Measurements from ENCODE around the gene IVD.
A peak's percentile ranks its signal among the peaks of the same experiment; 100 is the strongest.

The IVD gene

GRCh38 chr15:40405501-40406381, at the start of gene IVD:
IVD (plus strand) TSS chr15:40405795; CDS start chr15:40405828, 33 bp downstream.
- Histone ChIP-seq H3K36me3 (ENCODE audit: insufficient read depth, low read length) (peaks cover 24% of the 10 kb centered on the region), H3K4me3 (peak within 1 kb of the TSS; percentile 97), H3K9me3 (ENCODE audit: low read depth, low read length) (no peaks in the 10 kb centered on the region), H3K27ac (peak within 1 kb of the TSS; percentile 46; the same call in 1 of the 2 replicates), H3K9ac (ENCODE audit: insufficient read length) (peak within 1 kb of the TSS; percentile 89)
- TF ChIP-seq EZH2 (IDR thresholded peaks at IDR 0.05) = no peak
- peak; percentile 86 for TF ChIP-seq POLR2AphosphoS5 (IDR thresholded peaks at IDR 0.05; ENCODE audit: borderline replicate concordance, low read depth, low read length)
- DNase-seq (ENCODE audit: low read depth, low spot score) = no peak

GRCh38 chr15:40355976-40356585, 49.5 kb upstream of the IVD start:
- no peaks in the 10 kb centered on the region for H3K36me3 ChIP-seq (ENCODE audit: insufficient read depth, low read length)
- H3K9me3 ChIP-seq (ENCODE audit: low read depth, low read length) = no peaks in the 10 kb centered on the region
- TF ChIP-seq POLR2AphosphoS5 (IDR thresholded peaks at IDR 0.05; ENCODE audit: borderline replicate concordance, low read depth, low read length) = no peak
- TF ChIP-seq EZH2 (IDR thresholded peaks at IDR 0.05) = no peak
- no peak for TF ChIP-seq FOXP2 (optimal IDR thresholded peaks at IDR 0.05; ENCODE audit: control extremely low read depth, extremely low read length, insufficient read depth)
- DNase-seq (ENCODE audit: low read depth, low spot score) = no peak
- H3K27ac ChIP-seq = no peak overlapping the region
- H3K9ac ChIP-seq (ENCODE audit: insufficient read length) = no peak overlapping the region
- no peak overlapping the region for H3K4me3 ChIP-seq

- H3K9me3 ChIP-seq (ENCODE audit: low read depth, low read length) = no peaks in the 10 kb centered on the region
- DNase-seq (ENCODE audit: low read depth, low spot score) = no peak
- H3K36me3 ChIP-seq (ENCODE audit: insufficient read depth, low read length) = no peaks in the 10 kb centered on the region
- H3K27ac ChIP-seq = no peak overlapping the region
- H3K9ac ChIP-seq (ENCODE audit: insufficient read length) = no peak overlapping the region
- peak overlapping the region; percentile 85 for H3K4me3 ChIP-seq
- TF ChIP-seq FOXP2 (optimal IDR thresholded peaks at IDR 0.05; ENCODE audit: control extremely low read depth, extremely low read length, insufficient read depth) (no peak), POLR2AphosphoS5 (IDR thresholded peaks at IDR 0.05; ENCODE audit: borderline replicate concordance, low read depth, low read length) (no peak), EZH2 (IDR thresholded peaks at IDR 0.05) (no peak)
These were observed 48.3 kb upstream of the IVD start for GRCh38 chr15:40357246-40357645.

GRCh38 chr15:40357723-40358470, 47.7 kb upstream of the IVD start, which contains the start of gene DISP2:
DISP2 (plus strand) TSS chr15:40358219; CDS start chr15:40358322, 103 bp downstream.
- no peak within 1 kb of the TSS for H3K9ac ChIP-seq (ENCODE audit: insufficient read length)
- TF ChIP-seq POLR2AphosphoS5 (IDR thresholded peaks at IDR 0.05; ENCODE audit: borderline replicate concordance, low read depth, low read length) = peak; percentile 34; the same call in 1 of the 2 replicates
- no peak for TF ChIP-seq FOXP2 (optimal IDR thresholded peaks at IDR 0.05; ENCODE audit: control extremely low read depth, extremely low read length, insufficient read depth)
- DNase-seq (ENCODE audit: low read depth, low spot score) = no peak
- H3K27ac ChIP-seq = no peak within 1 kb of the TSS
- no peaks in the 10 kb centered on the region for H3K36me3 ChIP-seq (ENCODE audit: insufficient read depth, low read length)
- peak within 1 kb of the TSS; percentile 85 for H3K4me3 ChIP-seq
- no peaks in the 10 kb centered on the region for H3K9me3 ChIP-seq (ENCODE audit: low read depth, low read length)

GRCh38 chr15:40358471-40359353, 46.9 kb upstream of the IVD start:
- Histone ChIP-seq H3K9ac (ENCODE audit: insufficient read length) (no peak overlapping the region), H3K36me3 (ENCODE audit: insufficient read depth, low read length) (no peaks in the 10 kb centered on the region), H3K4me3 (peak overlapping the region; percentile 85), H3K9me3 (ENCODE audit: low read depth, low read length) (no peaks in the 10 kb centered on the region), H3K27ac (no peak overlapping the region)
- no peak for DNase-seq (ENCODE audit: low read depth, low spot score)
- TF ChIP-seq POLR2AphosphoS5 (IDR thresholded peaks at IDR 0.05; ENCODE audit: borderline replicate concordance, low read depth, low read length) (no peak), EZH2 (IDR thresholded peaks at IDR 0.05) (no peak), FOXP2 (optimal IDR thresholded peaks at IDR 0.05; ENCODE audit: control extremely low read depth, extremely low read length, insufficient read depth) (no peak)

- no peak overlapping the region for H3K27ac ChIP-seq
- H3K4me3 ChIP-seq = no peak overlapping the region
- H3K9ac ChIP-seq (ENCODE audit: insufficient read length) = no peak overlapping the region
- TF ChIP-seq POLR2AphosphoS5 (IDR thresholded peaks at IDR 0.05; ENCODE audit: borderline replicate concordance, low read depth, low read length) (no peak), EZH2 (IDR thresholded peaks at IDR 0.05) (no peak), FOXP2 (optimal IDR thresholded peaks at IDR 0.05; ENCODE audit: control extremely low read depth, extremely low read length, insufficient read depth) (no peak)
- DNase-seq (ENCODE audit: low read depth, low spot score) = no peak
- H3K9me3 ChIP-seq (ENCODE audit: low read depth, low read length) = no peaks in the 10 kb centered on the region
- no peaks in the 10 kb centered on the region for H3K36me3 ChIP-seq (ENCODE audit: insufficient read depth, low read length)
These were observed 45.6 kb upstream of the IVD start for GRCh38 chr15:40360015-40360414.

GRCh38 chr15:40361640-40362039, 44.0 kb upstream of the IVD start:
- no peak for DNase-seq (ENCODE audit: low read depth, low spot score)
- Histone ChIP-seq H3K4me3 (no peak overlapping the region), H3K27ac (no peak overlapping the region), H3K9me3 (ENCODE audit: low read depth, low read length) (no peaks in the 10 kb centered on the region), H3K9ac (ENCODE audit: insufficient read length) (no peak overlapping the region), H3K36me3 (ENCODE audit: insufficient read depth, low read length) (no peaks in the 10 kb centered on the region)
- TF ChIP-seq EZH2 (IDR thresholded peaks at IDR 0.05) (no peak), FOXP2 (optimal IDR thresholded peaks at IDR 0.05; ENCODE audit: control extremely low read depth, extremely low read length, insufficient read depth) (no peak), POLR2AphosphoS5 (IDR thresholded peaks at IDR 0.05; ENCODE audit: borderline replicate concordance, low read depth, low read length) (no peak)
